Fibroblast of villous mesenchyme (primary cell): Measurements from ENCODE around the gene GMDS. TPM values are rescaled to one million over a fixed set of nuclear protein-coding genes. Genes with fewer than 3 reads are reported as not detected.

ENCODE experiments used
- DNase-seq: peaks from one replicate; pipeline ENCODE4 v3.0.0-alpha.2; 2010; ENCODE audit warnings: low read depth
- H3K4me3 ChIP-seq: 2 replicates; pipeline ENCODE4 v1.5.1; 2011; ENCODE audit warnings: low read depth, mild to moderate bottlenecking, low read length
- total RNA-seq: library from RNA; depleted of rRNA; stranded (reverse); fragments of >200 nt; gene quantifications from 2 replicates; pipeline ENCODE4 v1.2.3, GENCODE V29; 2012
- TF ChIP-seq, protein P1 (sequence below): IDR thresholded peaks from 2 replicates; pipeline ENCODE4 v1.5.1; 2012; ENCODE audit warnings: low read depth, mild to moderate bottlenecking, low read length; ENCODE audit not compliant: insufficient read depth

The GMDS gene
- total RNA-seq, 1 donor = 6.5 TPM

DNA sequence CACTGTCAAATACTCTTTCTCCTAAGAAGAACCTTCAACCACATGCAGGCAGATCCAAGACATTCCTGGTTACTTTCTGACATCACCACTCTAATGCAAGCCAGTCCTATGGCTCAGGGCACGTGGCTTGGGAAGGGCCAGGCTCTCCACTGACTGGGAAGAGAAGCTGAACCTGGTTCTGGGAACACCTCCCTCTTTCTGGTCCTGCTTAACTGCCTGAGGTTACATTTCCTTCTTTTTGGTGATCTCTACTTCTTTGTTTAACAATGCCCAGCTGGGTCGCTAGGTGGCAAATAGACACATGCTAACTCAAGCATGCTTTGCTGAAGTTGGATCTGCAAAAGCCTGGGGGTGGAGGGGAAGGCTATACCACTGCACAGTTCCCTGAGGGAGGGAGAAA, 249.8 kb downstream of the GMDS start:
- no peak for DNase-seq
- H3K4me3 ChIP-seq = no peak overlapping the region
- TF ChIP-seq, protein P1, sequence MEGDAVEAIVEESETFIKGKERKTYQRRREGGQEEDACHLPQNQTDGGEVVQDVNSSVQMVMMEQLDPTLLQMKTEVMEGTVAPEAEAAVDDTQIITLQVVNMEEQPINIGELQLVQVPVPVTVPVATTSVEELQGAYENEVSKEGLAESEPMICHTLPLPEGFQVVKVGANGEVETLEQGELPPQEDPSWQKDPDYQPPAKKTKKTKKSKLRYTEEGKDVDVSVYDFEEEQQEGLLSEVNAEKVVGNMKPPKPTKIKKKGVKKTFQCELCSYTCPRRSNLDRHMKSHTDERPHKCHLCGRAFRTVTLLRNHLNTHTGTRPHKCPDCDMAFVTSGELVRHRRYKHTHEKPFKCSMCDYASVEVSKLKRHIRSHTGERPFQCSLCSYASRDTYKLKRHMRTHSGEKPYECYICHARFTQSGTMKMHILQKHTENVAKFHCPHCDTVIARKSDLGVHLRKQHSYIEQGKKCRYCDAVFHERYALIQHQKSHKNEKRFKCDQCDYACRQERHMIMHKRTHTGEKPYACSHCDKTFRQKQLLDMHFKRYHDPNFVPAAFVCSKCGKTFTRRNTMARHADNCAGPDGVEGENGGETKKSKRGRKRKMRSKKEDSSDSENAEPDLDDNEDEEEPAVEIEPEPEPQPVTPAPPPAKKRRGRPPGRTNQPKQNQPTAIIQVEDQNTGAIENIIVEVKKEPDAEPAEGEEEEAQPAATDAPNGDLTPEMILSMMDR = no peak

GRCh38 chr6:1993042-1993441, 252.4 kb downstream of the GMDS start:
- DNase-seq = no peak
- H3K4me3 ChIP-seq = no peak overlapping the region
- TF ChIP-seq, protein P1 = no peak

DNA sequence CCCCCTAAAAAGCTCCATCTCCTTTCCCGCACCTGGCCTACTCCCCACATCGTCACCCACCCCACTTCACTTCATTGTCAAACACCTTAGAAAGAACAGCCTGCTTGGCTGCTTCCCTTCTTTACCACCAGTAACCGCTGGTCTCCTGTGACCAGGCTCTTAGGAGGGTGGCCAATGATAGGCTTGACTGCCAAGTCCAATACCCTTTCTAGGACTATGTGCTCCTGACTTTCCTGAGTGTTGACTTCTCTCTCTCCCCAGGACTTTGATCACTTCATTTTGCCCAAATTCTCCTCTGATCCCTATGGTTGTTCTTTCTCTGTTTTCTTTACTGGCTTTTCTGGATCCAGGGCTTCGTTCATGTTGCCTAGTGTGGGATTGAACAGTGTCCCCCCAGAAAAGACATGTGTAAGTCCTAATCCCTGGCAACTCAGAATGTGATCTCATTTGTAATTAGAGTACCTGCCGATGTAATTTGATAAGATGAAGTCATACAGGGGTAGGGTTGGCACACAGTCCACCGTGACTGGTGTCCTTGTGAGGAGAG, 254.0 kb downstream of the GMDS start:
- TF ChIP-seq, protein P1 = no peak
- DNase-seq = no peak
- H3K4me3 ChIP-seq = no peak overlapping the region

DNA sequence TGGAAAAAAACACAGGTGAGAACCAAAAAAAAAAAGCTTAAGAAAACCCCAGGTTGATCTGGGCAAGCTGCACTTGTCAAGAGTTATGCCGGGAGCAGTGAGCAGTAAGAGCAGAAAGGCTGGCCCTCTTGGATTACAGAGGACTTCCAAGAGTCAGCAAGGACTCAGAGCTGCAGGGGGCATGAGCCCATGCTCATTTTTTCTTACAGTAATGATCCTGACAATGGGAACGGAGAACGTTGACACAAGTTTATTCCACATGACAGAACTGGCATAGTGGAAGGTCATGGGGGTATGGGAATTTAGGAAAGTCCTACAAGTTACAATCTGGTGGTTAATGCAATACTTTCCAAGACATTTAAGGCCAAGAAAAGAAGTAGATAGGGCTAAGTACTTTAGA, 256.6 kb downstream of the GMDS start:
- DNase-seq = no peak
- H3K4me3 ChIP-seq = no peak overlapping the region
- TF ChIP-seq, protein P1 = no peak

DNA sequence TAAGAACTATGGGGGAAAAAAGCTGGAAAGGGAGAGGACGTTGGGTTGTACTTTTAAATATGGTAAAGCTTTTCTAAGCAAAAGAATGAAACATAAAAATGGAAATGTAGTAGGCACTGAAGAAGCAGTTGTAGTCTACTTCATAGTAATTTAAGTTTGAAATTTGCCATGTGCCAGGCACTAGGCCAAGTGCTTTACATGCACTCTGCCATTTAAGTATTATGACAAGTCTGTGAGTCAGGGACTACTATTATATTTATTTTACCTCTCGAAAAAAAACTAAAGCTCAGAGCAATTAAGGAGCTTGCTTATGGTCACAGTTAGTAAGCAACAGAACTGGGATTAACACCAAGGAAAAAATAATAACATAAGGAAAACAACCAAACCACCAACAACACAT, 257.8 kb downstream of the GMDS start:
- TF ChIP-seq, protein P1 = no peak
- H3K4me3 ChIP-seq = no peak overlapping the region
- DNase-seq = peak; percentile 13

- TF ChIP-seq, protein P1 = no peak
- H3K4me3 ChIP-seq = no peak overlapping the region
- DNase-seq = no peak
Measured at GRCh38 chr6:1986454-1987243, 258.8 kb downstream of the GMDS start.
